ENCODE results near the gene SLU7.

Gene SLU7

GRCh38 chr5:160420331-160420610 lies 1.4 kb upstream of the SLU7 start:
- no peak overlapping the region for H3K4ac ChIP-seq (ENCODE audit: low read length)

GRCh38 chr5:160419458-160420330 lies 813 bp upstream of the SLU7 start:
- Histone ChIP-seq H3K4me2 (ENCODE audit: insufficient read depth, low read length, poor library complexity, severe bottlenecking) (peak overlapping the region; percentile 34), H3K79me1 (ENCODE audit: low read depth, low read length) (peaks cover 7% of the 10 kb centered on the region), H3K4ac (ENCODE audit: low read length) (no peak overlapping the region), H3K27me3 (ENCODE audit: control insufficient read depth in 3 of 3, insufficient read depth in 3 of 3, low read depth in 1 of 3, low read length in 3 of 3) (no peaks in the 10 kb centered on the region), H3K4me1 (ENCODE audit: control insufficient read depth in 2 of 2, insufficient read depth in 1 of 2, low read depth in 1 of 2, low read length in 2 of 2) (peaks cover 12 to 32% of the 10 kb centered on the region in 2 donors), H2AFZ (ENCODE audit: low read length) (peak overlapping the region; percentile 84), H2BK120ac (ENCODE audit: low read depth, low read length) (no peak overlapping the region), H2BK12ac (ENCODE audit: low read length) (no peak overlapping the region), H3K14ac (ENCODE audit: low read length) (no peak overlapping the region), H2BK15ac (ENCODE audit: low read length) (no peak overlapping the region), H2AK5ac (ENCODE audit: low read depth, low read length) (no peak overlapping the region), H4K8ac (ENCODE audit: low read depth, low read length) (no peak overlapping the region), H3K23ac (ENCODE audit: low read depth, low read length, poor library complexity) (no peak overlapping the region), H3K36me3 (replicated peaks in 1 of 2; ENCODE audit: control insufficient read depth in 2 of 2, insufficient read depth in 2 of 2, low read length in 2 of 2) (peaks cover 6 to 29% of the 10 kb centered on the region in 2 donors), H3K9me3 (replicated peaks in 1 of 2; ENCODE audit: control insufficient read depth in 2 of 2, insufficient read depth in 1 of 2, low read depth in 1 of 2, low read length in 2 of 2) (no peaks in the 10 kb centered on the region), H4K91ac (ENCODE audit: low read depth, low read length, poor library complexity) (no peak overlapping the region), H3K9ac (ENCODE audit: low read depth, low read length, poor library complexity) (no peak overlapping the region), H2BK5ac (ENCODE audit: low read length) (no peak overlapping the region), H3K18ac (ENCODE audit: low read length) (no peak overlapping the region), H3K27ac (replicated peaks; ENCODE audit: low read length) (peak overlapping the region; percentile 76), H3K4me3 (ENCODE audit: low read length in 2 of 2) (peak overlapping the region; percentile 58 to 73)
- WGBS, 2 donors (ENCODE audit: extremely low coverage in 2 of 2, insufficient read length in 2 of 2, insufficient replicate concordance in 1 of 2): no CpG with 5 or more reads among the region's 11 CpGs
- DNase-seq (ENCODE audit: low spot score): no peak

More at GRCh38 chr5:160420331-160420610, 1.4 kb upstream of the SLU7 start:
- H3K36me3 ChIP-seq (replicated peaks in 1 of 2; ENCODE audit: control insufficient read depth in 2 of 2, insufficient read depth in 2 of 2, low read length in 2 of 2): peaks cover 8 to 29% of the 10 kb centered on the region in 2 donors
- no peaks in the 10 kb centered on the region for H3K27me3 ChIP-seq (ENCODE audit: control insufficient read depth in 3 of 3, insufficient read depth in 3 of 3, low read depth in 1 of 3, low read length in 3 of 3)
- no peak overlapping the region for H4K8ac ChIP-seq (ENCODE audit: low read depth, low read length)
- no peak overlapping the region for H3K27ac ChIP-seq (replicated peaks; ENCODE audit: low read length)
- H2BK120ac ChIP-seq (ENCODE audit: low read depth, low read length): no peak overlapping the region
- no peak overlapping the region for H2BK15ac ChIP-seq (ENCODE audit: low read length)
- no peak overlapping the region for H4K91ac ChIP-seq (ENCODE audit: low read depth, low read length, poor library complexity)
- no peak overlapping the region for H2BK5ac ChIP-seq (ENCODE audit: low read length)
- no peak overlapping the region for H3K4me2 ChIP-seq (ENCODE audit: insufficient read depth, low read length, poor library complexity, severe bottlenecking)
- H2BK12ac ChIP-seq (ENCODE audit: low read length): no peak overlapping the region
- H3K23ac ChIP-seq (ENCODE audit: low read depth, low read length, poor library complexity): no peak overlapping the region
- no peaks in the 10 kb centered on the region for H3K9me3 ChIP-seq (replicated peaks in 1 of 2; ENCODE audit: control insufficient read depth in 2 of 2, insufficient read depth in 1 of 2, low read depth in 1 of 2, low read length in 2 of 2)
- H3K79me1 ChIP-seq (ENCODE audit: low read depth, low read length): peaks cover 7% of the 10 kb centered on the region
- H3K18ac ChIP-seq (ENCODE audit: low read length): no peak overlapping the region
- H3K4me3 ChIP-seq (ENCODE audit: low read length in 2 of 2): no peak overlapping the region
- peaks cover 12 to 34% of the 10 kb centered on the region in 2 donors for H3K4me1 ChIP-seq (ENCODE audit: control insufficient read depth in 2 of 2, insufficient read depth in 1 of 2, low read depth in 1 of 2, low read length in 2 of 2)
- H3K14ac ChIP-seq (ENCODE audit: low read length): no peak overlapping the region
- no peak overlapping the region for H3K9ac ChIP-seq (ENCODE audit: low read depth, low read length, poor library complexity)
- no peak overlapping the region for H2AK5ac ChIP-seq (ENCODE audit: low read depth, low read length)
- H2AFZ ChIP-seq (ENCODE audit: low read length): peak overlapping the region; percentile 84
- DNase-seq (ENCODE audit: low spot score): no peak

- no CpG with 5 or more reads among the region's 41 CpGs for WGBS, 2 donors (ENCODE audit: extremely low coverage in 2 of 2, insufficient read length in 2 of 2, insufficient replicate concordance in 1 of 2)
- peaks cover 10 to 62% of the 10 kb centered on the region in 2 donors for H3K36me3 ChIP-seq (replicated peaks in 1 of 2; ENCODE audit: control insufficient read depth in 2 of 2, insufficient read depth in 2 of 2, low read length in 2 of 2)
These were observed 19.2 kb downstream of the SLU7 start, which contains the start of gene FAM200C for GRCh38 chr5:160399402-160400353. Gene FAM200C (minus strand): TSS chr5:160400054. CDS start chr5:160395490, 4,564 bp downstream.

GRCh38 chr5:160398806-160399205 lies 20.1 kb downstream of the SLU7 start:
- no peaks in the 10 kb centered on the region for H3K4me1 ChIP-seq (ENCODE audit: control insufficient read depth in 2 of 2, insufficient read depth in 1 of 2, low read depth in 1 of 2, low read length in 2 of 2)
- no peak overlapping the region for H2BK120ac ChIP-seq (ENCODE audit: low read depth, low read length)
- no peak overlapping the region for H3K14ac ChIP-seq (ENCODE audit: low read length)
- no peak overlapping the region for H4K8ac ChIP-seq (ENCODE audit: low read depth, low read length)
- H3K27me3 ChIP-seq (ENCODE audit: control insufficient read depth in 3 of 3, insufficient read depth in 3 of 3, low read depth in 1 of 3, low read length in 3 of 3): no peaks in the 10 kb centered on the region
- no peak overlapping the region for H3K27ac ChIP-seq (replicated peaks; ENCODE audit: low read length)
- no peak overlapping the region for H2BK5ac ChIP-seq (ENCODE audit: low read length)
- no peak overlapping the region for H3K4ac ChIP-seq (ENCODE audit: low read length)
- H3K9me3 ChIP-seq (replicated peaks in 1 of 2; ENCODE audit: control insufficient read depth in 2 of 2, insufficient read depth in 1 of 2, low read depth in 1 of 2, low read length in 2 of 2): no peaks in the 10 kb centered on the region
- H3K36me3 ChIP-seq (replicated peaks in 1 of 2; ENCODE audit: control insufficient read depth in 2 of 2, insufficient read depth in 2 of 2, low read length in 2 of 2): peaks cover 7 to 62% of the 10 kb centered on the region in 2 donors
- no peak overlapping the region for H3K23ac ChIP-seq (ENCODE audit: low read depth, low read length, poor library complexity)
- H2BK15ac ChIP-seq (ENCODE audit: low read length): no peak overlapping the region
- H3K4me2 ChIP-seq (ENCODE audit: insufficient read depth, low read length, poor library complexity, severe bottlenecking): no peak overlapping the region
- no CpG with 5 or more reads among the region's 4 CpGs for WGBS, 2 donors (ENCODE audit: extremely low coverage in 2 of 2, insufficient read length in 2 of 2, insufficient replicate concordance in 1 of 2)
- H3K9ac ChIP-seq (ENCODE audit: low read depth, low read length, poor library complexity): no peak overlapping the region
- H3K18ac ChIP-seq (ENCODE audit: low read length): no peak overlapping the region
- DNase-seq (ENCODE audit: low spot score): no peak
- H3K4me3 ChIP-seq (ENCODE audit: low read length in 2 of 2): peak overlapping the region in 1 of 2 donors; percentile 61
- no peak overlapping the region for H2AK5ac ChIP-seq (ENCODE audit: low read depth, low read length)
- H4K91ac ChIP-seq (ENCODE audit: low read depth, low read length, poor library complexity): no peak overlapping the region
- no peak overlapping the region for H2BK12ac ChIP-seq (ENCODE audit: low read length)
- H2AFZ ChIP-seq (ENCODE audit: low read length): no peak overlapping the region
- no peaks in the 10 kb centered on the region for H3K79me1 ChIP-seq (ENCODE audit: low read depth, low read length)

More at GRCh38 chr5:160399402-160400353, 19.2 kb downstream of the SLU7 start, which contains the start of gene FAM200C:
- H3K79me1 ChIP-seq (ENCODE audit: low read depth, low read length): no peaks in the 10 kb centered on the region
- H2BK12ac ChIP-seq (ENCODE audit: low read length): no peak within 1 kb of the TSS
- H3K4me1 ChIP-seq (ENCODE audit: control insufficient read depth in 2 of 2, insufficient read depth in 1 of 2, low read depth in 1 of 2, low read length in 2 of 2): no peaks in the 10 kb centered on the region
- H2BK15ac ChIP-seq (ENCODE audit: low read length): no peak within 1 kb of the TSS
- H2BK120ac ChIP-seq (ENCODE audit: low read depth, low read length): no peak within 1 kb of the TSS
- H3K4me3 ChIP-seq (ENCODE audit: low read length in 2 of 2): peak within 1 kb of the TSS; percentile 61 to 94
- peak within 1 kb of the TSS; percentile 69 for H3K27ac ChIP-seq (replicated peaks; ENCODE audit: low read length)
- H4K91ac ChIP-seq (ENCODE audit: low read depth, low read length, poor library complexity): no peak within 1 kb of the TSS
- peak within 1 kb of the TSS; percentile 83 for H3K23ac ChIP-seq (ENCODE audit: low read depth, low read length, poor library complexity)
- H4K8ac ChIP-seq (ENCODE audit: low read depth, low read length): no peak within 1 kb of the TSS
- H2AFZ ChIP-seq (ENCODE audit: low read length): peak within 1 kb of the TSS; percentile 90
- H3K27me3 ChIP-seq (ENCODE audit: control insufficient read depth in 3 of 3, insufficient read depth in 3 of 3, low read depth in 1 of 3, low read length in 3 of 3): no peaks in the 10 kb centered on the region
- H3K18ac ChIP-seq (ENCODE audit: low read length): peak within 1 kb of the TSS; percentile 98
- DNase-seq (ENCODE audit: low spot score): peak; percentile 88
- H2AK5ac ChIP-seq (ENCODE audit: low read depth, low read length): no peak within 1 kb of the TSS
- peak within 1 kb of the TSS; percentile 14 for H2BK5ac ChIP-seq (ENCODE audit: low read length)
- no peaks in the 10 kb centered on the region for H3K9me3 ChIP-seq (replicated peaks in 1 of 2; ENCODE audit: control insufficient read depth in 2 of 2, insufficient read depth in 1 of 2, low read depth in 1 of 2, low read length in 2 of 2)
- H3K4ac ChIP-seq (ENCODE audit: low read length): no peak within 1 kb of the TSS
- no peak within 1 kb of the TSS for H3K14ac ChIP-seq (ENCODE audit: low read length)
- H3K9ac ChIP-seq (ENCODE audit: low read depth, low read length, poor library complexity): peak within 1 kb of the TSS; percentile 95
- H3K4me2 ChIP-seq (ENCODE audit: insufficient read depth, low read length, poor library complexity, severe bottlenecking): peak within 1 kb of the TSS; percentile 54
